Measurements from ENCODE around the gene NFKBIB.

The NFKBIB gene

DNA sequence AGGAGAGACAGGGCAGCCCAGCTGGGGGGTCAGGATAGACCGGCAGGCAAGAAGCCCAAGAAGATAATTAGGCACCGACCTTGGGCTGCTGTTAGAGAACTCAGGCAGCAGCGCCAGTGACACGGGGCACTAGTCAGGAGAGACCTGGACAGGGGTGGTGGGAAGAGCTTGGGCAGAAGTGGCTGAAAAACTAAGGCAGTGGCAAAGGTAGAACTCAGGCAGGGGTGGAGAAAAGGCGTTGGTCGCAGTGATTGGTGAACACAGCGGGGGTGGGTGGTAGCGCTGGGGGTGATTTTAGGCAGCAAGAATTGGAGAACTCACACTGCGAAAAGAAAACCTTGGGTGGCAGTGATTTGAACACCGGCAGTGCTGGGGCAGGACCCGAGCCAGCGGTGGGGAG is 7.9 kb downstream of the NFKBIB start:
- DNase-seq, result no peak

DNA sequence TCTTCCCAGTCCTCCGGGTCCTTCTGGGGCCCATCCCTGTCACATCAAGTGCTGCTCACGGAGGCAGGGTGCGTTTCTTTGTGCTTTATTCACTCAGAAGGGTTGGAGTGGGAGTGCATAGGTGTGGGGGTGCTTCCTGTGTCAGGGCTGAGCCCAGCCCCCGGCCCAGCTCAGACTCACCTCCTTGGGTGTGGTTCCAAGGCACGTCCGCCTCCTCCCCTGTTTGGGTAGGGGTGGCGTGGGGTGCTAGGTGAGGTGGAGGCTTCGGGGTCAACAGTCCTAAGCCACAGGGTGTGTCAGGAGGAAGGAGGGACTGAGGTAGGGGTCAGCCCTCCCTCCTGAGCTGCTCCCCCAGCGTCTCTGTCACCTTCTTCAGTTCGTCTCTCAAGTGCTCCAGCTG is 9.1 kb downstream of the NFKBIB start:
- DNase-seq, result no peak

DNA sequence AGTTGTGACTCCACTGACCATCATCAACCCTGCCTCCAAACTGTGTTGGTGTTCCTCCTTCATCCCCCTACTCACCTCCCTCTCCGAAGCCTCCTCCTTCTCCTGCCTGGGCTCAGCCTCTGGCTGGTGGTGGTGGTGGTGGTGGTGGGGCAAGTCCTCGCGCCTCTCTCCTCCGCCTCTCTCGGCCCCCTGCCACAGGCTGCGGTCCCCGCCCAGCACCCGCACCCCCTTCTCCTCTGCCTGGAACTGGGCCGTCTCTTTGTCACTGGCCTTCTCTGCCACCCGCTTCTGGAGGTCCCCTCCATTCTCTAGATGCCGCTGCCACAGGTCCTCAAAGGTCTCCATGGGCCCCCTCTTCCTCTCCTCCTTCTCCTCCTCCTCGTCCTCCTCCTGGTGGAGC is 10.7 kb downstream of the NFKBIB start:
- no peak for DNase-seq

DNA sequence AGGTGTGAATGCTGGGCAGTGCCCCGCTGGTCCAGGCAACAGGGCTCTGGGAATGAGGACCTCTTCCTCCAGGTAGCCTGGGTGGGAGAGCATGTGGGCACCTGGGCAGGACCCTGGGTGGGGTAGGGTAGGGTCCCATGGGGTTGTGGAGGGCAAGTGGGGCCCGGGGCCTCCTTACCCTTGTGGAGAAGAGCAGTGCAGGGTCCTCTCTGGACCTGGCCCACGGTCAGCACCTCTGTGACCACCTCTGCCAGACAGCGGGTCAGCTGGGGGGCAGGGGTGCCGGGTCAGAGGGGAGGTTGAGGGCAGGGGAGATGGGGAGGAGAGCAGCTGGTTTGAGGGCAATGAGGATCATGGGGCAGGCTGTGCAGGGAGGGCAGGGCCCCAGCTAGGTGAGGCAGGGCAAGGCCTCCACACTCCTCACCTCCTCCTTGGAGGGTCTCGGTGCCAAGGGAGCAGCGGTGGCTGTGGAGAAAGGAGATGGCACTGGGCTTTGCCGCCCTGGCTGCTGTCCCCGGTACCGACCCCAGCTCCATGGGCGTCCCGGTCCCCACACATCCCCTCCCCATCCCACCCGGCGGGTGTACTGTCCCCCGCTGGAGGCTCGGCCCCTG is 11.7 kb downstream of the NFKBIB start:
- no peak for DNase-seq

DNA sequence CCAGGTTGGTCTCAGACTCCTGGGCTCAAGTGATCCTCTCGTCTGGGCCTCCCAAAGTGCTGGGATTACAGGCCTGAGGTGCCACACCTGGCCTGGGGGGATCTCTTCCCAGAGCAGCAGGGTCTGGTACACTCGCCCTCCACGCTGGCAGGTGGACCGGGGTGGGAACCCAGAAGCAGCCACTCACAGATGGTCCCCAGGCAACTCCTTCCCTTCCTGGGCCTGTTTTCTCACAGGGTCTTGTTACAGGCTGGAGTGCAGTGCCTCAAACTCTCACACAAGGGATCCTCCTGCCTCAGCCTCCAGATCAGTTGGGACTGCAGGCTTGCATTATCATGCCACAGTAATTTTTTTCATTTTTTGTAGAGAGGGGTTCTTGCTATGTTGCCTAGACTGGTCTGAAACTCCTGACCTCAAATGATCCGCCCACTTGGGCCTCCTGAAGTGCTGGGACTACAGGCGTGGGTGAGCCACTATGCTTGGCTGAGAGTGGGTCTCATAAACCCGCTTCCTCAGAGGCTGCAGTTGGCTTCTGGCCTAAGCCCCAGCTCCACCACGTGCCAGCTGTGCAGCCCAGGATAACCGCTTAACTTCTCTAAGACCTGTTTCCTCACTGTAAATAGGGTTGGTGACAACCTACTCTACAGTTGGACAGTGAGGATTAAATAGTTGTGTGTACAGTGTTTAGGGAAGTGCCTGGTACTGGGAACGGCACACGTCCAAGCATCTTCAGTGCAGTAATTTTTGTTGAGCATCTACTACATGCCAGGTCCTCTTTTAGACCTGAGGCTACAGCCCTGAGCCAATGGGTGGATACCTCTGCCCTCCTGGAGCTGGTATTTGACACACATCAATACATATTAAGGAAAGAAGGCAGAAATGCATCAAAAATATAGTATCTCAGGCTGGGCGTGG is 13.1 kb downstream of the NFKBIB start:
- DNase-seq, result no peak

DNA sequence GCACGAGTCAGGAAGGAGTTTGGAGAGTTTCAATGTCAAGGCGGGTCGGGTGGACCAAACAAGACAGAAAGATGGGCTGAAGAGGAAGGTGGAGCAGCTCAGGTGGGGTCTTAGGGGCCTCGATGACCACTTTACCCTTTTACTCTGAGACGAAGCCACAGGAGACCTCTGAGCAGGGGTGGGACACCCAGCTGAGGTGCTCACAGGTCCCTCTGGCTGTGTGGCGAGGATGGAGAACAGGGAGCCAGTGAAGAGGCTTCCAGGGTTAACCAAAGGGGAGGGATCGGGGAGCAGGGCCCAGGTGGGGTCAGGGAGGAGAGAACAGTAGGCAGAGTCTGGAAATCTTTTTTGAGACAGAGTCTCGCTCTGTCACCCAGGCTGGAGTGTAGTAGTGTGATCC is 14.2 kb downstream of the NFKBIB start:
- DNase-seq, result no peak

DNA sequence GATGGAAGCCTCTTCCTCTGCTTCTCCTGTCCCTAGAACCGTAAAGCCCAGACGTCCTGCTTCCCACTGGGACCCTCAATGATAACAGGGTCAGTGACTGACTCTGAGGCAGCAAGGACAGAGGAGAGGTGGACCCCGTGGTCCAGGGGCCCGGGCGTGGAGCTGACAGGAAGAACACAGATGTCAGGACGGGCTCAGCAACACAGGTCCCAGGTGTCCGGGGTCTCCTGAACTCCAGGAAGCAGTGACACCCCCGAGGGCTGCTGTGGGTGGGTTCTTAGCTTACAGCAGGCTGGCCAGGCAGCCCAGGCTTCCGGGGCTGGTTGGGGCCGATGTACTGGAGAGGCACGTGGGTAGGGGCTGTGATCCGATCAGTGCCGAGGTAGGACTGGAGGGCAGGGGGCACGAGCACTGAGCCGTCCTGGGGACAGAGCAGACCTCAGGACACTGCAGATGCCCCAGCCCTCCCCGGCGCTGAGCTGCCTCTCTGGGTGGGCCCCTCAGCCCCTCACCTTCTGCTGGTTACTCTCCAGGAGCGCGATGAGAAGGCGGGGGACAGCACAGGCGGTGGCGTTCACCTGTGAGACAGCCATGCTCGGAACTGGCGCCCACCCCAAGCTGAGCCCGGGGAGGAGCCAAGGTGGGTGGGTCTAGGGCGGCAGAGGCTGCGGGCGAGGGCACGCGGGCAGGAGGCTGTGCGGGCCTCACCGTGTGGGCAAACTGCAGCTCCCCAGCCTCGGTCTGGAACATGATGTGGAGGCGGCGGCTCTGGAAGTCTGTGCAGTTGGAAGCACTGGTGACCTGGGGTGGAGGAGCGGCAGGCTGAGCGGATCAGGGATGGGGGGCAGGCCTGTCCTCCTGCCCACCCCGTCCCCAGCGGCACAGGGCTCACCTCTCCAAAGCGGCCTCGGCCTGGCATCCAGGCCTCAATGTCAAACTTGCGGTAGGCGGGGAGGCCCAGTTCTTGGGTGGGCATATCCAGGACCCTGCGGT is 15.9 kb downstream of the NFKBIB start:
- no peak for DNase-seq

DNA sequence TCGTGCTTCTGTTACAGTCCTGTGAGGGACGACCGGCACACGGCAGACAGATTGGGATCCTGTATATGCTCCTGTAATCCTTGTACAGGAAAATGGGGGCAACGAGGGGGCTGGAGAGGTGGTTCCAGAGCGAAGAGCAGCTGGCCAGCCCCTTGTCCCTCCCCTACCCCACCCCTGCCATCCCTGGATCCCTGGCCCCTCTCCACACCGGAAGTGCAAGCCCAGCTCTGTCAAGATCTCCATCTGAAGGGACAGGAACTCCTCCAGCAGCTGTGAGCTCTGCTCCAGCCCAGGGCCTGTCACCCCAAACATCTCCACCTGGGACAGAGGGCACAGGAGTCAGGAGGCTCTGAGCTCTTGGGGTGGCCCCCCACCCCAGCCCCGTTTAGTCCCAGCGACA is 17.7 kb downstream of the NFKBIB start:
- no peak for DNase-seq

DNA sequence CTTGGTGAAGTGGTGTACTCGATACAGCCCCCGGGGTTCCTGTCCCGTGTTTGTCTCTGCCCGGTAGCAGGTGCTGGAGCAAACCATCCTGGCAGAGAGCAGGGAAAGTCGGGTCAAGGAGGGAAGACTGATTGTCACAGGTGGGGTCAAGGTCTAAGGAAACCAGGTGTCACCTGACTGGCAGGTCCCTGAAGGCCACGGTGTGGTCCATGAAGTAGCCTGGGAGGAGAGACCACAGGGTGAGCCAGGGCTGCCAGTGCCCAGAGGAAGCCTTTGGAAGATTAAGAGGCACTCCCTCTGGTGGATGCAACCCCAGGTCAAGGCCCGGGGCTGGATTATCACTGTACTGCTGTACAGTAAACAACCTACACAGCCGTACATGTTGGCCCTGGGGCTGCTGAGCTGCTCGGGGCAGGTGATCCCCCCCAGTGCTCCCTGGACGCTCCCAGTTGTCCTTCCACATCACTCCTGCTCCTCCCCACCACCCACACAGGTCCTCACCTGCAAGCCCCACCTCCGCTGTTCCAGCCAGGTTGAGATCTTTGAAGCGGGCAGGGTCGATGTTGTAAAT is 18.2 kb downstream of the NFKBIB start:
- no peak for DNase-seq

DNA sequence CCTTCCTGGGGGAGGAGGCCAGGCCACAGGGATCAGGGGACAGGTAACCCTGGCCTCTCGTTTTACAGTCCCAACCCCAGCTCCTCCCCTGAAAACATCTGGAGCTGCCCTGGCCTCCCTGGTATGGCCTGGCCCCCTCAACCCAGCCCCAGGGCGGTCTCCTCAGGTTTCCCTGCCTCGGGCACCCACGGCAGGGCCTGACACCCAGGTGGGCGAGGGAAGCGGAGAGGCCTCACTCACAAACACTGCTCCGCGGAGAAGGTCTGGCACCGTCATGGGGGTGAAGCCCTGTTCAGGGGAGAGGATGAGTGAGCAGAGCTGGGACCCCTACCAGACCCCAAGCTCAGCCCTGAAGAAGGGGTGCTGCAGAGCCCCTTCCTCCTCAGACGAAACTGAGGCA is 18.8 kb downstream of the NFKBIB start:
- no peak for DNase-seq

DNA sequence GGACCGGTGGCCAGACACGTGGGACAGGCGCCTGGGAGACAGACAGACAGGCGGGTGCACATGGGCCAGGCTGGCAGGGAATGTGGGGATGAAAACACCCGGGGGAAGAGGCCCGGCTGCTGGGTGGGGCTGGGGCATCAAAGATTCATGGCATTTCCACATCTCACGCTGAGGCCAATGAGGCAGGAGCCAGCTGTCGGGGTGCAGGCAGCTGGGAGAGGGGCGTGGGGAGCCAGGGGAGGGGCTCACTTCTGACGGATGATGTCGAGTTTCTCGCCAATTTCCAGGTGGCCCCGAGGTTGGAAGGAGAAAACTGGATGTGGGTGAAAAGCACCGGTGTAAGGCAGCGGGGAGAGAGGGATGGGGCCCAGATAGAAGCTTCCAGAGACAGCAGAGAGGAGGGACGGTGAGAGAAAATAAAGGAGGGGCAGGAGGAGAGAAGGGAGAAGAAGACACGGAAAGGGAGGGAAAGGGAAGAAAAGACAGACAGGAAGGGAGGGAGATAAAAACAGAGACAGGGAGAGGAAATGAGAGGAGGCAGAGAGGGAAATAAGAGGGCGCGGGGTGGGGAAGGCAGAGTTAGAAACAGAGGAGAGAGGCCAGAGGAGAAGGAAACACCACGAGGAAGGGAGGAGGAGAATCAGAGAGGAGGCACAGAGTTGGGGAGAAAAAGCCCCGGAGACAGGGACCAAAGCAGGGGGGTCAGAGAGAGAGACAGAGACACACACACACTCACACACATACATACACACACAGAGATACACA is 20.2 kb downstream of the NFKBIB start:
- DNase-seq, result no peak

DNA sequence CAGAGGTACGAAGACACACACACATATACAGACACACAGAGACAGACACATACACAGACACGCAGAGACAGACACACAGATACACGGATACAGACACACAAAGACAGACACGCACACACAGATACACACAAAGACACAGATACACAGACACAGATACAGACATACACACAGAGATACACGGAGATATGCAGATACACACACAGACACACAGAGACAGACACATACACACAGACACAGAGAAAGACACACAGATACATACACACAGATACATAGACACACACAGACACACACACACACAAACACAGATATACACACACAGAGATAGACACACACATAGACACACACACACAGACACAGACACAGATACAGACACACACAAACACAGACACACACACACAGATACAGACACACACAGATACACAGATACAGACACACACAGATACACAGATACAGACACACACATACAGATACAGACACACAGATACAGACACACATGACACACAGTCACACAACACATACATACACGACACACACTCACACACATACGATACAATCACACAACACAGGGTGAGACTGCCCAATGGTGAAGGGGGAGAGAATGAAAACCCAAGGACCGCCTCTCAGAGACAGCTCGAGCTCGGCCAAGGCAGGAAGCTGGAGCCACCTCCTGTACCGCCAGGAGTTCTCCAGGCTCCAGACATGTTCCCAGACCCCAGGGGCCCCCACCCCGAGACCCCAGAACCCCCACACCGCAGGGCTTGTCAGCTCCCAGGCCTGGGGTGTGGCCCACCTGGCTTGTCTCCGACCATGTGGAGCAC is 21.0 kb downstream of the NFKBIB start:
- no peak for DNase-seq

DNA sequence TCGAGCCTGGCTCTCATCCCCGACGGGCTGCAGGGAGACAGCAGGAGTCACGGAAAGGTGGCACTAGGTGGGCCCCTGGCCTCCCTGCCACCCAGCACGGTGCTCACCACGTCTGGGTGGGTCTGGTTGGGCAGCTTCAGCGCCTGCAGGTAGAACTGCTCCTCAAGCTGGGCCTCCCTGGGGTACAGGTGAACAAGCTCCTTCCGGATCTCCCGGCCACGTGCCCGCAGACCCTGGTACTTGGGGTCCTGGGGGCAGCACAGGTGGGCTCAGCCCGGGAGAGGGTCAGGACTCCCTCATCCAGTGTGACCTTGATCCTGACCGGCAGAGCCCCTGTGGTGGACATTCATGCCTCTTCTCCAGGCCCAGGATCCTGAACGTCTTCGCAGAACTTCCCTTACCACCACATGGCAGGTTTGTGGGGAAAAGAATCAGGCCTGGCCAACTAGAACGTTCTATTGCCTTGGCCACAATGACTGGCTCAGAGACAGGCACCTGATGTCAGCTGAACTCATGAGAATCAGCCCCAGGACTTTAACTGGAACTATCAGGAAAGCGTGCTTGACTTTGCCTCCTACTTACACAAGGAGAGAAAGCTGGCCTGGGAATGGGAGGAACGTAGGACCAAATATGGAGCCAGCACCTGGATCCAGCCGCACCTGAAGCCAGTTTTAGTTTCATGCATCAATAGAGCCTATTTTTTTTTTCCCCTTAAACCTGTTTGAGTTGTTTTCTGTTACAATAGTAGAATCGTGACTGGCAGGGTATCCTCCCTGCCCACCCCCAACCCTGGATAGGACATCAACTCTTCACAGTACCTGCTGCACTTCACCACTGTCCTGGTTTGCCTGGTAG is 21.9 kb downstream of the NFKBIB start:
- no peak for DNase-seq

DNA sequence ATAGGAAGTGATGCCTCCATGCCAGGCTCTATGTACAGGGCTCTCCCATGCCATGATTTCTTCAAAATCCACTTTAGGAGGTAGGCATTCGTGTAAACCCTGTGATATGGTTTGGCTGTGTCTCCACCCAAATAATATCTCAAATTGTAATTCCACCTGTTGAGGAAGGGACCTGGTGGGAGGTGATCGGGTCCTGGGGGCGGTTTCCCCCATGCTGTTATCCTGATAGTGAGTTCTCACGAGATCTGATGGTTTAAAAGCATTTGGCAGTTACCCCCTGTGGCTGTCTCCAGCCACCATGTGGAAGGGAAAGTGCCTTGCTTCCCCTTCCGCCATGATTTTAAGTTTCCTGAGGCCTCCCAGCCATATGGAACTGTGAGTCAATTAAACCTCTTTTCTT is 22.7 kb downstream of the NFKBIB start:
- no peak for DNase-seq

DNA sequence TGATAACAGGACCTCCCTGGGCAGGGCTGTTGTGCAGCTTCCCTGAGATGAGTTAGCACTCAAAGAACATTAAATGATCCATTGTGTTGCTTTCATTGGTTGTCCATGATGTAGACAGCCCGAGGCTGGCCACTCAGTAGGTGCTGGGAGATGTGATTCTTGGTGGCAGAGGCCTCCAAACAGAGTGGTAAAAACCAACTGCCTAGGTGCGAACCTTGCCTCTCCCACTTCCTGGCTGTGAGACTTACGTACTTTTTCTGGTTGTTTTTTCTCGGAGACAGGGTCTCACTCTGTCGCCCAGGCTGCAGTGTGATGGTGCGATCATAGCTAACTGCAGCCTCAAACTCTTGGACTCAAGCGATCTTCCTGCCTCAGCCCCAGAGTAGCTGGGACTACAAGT is 24.6 kb downstream of the NFKBIB start:
- no peak for DNase-seq

DNA sequence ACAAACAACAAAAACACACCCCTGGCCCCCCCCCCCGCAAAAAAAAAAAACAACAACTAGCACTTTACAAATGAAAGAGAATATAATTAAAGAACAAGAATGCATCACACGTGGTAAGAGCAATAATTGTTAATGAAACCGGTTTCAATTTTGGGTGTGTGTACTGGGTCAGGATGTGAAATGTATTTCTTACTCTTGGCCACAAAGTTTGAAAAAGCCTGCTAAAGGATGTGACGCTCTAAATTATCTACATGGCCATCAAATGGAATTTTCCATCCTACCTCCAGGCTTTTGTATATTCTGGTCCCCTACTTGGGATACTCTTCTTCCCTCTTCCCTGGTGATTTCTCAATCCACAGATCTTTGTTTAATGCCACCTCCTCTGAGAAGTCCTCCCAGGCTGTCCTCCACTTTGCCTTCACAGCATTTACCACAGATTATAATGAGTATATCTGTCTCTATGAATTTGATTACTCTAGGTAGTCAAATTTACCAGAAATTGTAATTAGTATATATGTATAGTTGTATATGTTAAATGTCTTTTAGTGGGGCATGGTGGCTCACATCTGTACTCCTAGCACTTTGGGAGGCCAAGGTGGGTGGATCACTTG is 28.7 kb downstream of the NFKBIB start:
- no peak for DNase-seq

DNA sequence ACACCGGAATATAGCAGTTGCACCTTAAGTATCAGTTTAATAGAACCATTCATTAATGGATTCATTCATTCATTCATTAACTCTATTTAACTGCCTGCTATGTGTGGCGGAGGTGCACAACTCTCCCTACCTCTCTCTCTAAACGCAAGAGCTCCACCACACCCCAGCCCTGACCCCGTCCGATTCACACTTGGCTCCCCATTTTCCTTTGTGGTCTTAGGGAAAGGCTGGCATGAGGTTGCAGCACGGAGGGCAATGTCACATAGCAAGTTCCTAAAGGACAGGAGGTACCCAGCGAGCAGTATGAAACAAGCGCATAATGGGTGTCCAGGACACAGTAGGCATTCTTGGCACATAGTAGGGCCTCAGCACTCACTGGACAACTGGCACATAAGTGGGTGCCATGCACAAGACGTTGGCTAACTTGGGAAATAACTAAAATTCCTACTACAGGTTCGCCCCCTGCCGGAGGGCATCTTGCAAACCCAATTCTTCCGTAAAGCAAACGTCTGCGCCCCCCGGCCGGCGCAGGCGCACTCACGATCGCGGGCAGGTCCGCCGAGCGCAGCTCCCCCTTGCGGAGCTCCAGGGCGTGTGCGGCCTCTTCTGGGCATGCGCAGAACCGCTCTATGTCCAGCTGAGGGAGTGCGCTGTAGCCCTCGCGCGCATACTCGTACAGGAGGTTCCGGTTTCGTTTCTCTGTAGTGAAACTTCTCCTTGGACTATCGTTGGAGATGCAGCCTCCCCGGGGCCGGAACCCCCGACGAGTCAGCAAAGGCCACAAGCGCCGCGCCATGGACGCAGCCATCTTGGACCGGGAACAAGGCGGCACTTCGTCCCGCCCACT is 30.4 kb downstream of the NFKBIB start, which contains the start of gene SARS2:
Gene SARS2, minus strand, starts transcription at position 835 of the 847 bp plus-strand sequence. Its CDS starts 27 bp downstream, at position 808.
- DNase-seq, result peak; percentile 91

DNA sequence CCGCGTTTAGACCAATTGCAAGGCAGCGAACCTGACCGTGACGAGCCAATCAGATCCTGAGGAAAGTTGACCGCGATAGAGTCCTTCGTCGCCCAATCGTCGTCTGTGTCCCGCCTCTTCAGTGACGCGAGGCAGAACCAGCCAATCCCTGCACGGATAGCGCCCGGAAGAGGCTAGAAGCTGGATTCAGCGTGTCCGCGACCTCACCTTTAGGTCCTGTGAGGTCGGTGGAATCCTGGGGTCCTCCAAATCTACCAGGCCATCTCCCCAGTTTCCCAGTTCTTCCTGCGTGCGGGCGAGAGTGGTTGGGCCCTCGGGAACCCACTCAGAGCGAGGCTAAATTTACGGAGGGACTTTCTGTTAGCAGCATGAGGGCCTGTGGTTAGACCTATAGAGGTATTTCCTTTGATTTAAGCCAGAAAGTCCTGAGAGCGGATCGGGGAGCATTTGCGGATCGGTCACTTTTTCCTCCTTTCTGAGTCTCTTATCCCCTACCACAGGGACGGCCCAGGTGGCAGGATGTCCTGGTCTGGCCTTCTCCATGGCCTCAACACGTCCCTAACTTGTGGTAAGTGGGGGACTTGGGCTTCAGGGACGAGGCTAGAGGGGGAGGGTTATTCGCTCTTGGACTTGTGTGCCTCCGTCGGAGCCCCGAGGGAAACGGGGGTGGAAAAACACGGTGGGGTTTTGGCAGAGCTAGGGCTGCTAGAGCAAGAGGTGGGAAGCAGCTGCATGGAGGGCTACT is 31.2 kb downstream of the NFKBIB start, which contains the start of gene MRPS12:
Gene MRPS12, plus strand, starts transcription at position 169 of the 745 bp plus-strand sequence. Its CDS starts 351 bp downstream, at position 520.
- peak; percentile 98 for DNase-seq
